GM12878 (cell line): ENCODE data around the gene SNRPE. TPM values are rescaled to one million over a fixed set of nuclear protein-coding genes. Genes with fewer than 3 reads are reported as not detected.

ENCODE experiments used
- ATAC-seq: fragments of 200-7000 bp; cut with Tn5 transposase; 3 replicates; pipeline ENCODE4 v1.9.1; 2020; ENCODE audit warnings: mild to moderate bottlenecking, moderate library complexity
- BruUV-seq: library from RNA; stranded (reverse); fragments of 400-500 nt; replicated peaks from 2 replicates; lab custom pipeline; 2021; lab: Mats Ljungman, UMichigan
- CTCF ChIA-PET: fragments of 300-600 bp; sonication (Branson Sonifier 250); formaldehyde crosslinking; extraction: SDS; loops from one replicate; lab custom pipeline; 2021; ENCODE audit warnings: inconsistent platforms; lab: Yijun Ruan, JAX
- POLR2A ChIA-PET: fragments of 350-600 bp; formaldehyde crosslinking; extraction: SDS; loops from one replicate; lab custom pipeline; 2021; ENCODE audit warnings: inconsistent platforms; lab: Charles Lee
- RAD21 ChIA-PET: fragments of 300-600 bp; sonication (Branson Sonifier 250); formaldehyde crosslinking; loops from one replicate; lab custom pipeline; 2023; ENCODE audit warnings: antibody characterized with exemption; ENCODE audit not compliant: unreplicated experiment; lab: Charles Lee
- SMC1A ChIA-PET: fragments of 300-600 bp; sonication (Branson Sonifier 250); formaldehyde crosslinking; loops from one replicate; lab custom pipeline; 2023; ENCODE audit not compliant: unreplicated experiment, uncharacterized antibody; lab: Charles Lee
- DNase-seq: peaks from one replicate; pipeline ENCODE4 v3.0.0-alpha.2; 2011; ENCODE audit warnings: low read depth, low spot score
- FAIRE-seq: peaks from 3 replicates; lab custom pipeline; 2011; peaks lifted over from hg19 to GRCh38; lab: Jason Lieb, UNC
- H2AFZ ChIP-seq: 2 replicates; pipeline ENCODE4 v1.6.0; 2011; ENCODE audit warnings: low read depth, low read length, control low read depth; ENCODE audit not compliant: control insufficient read depth
- H3K27ac ChIP-seq: 2 replicates; pipeline ENCODE4 v1.5.1; 2011; ENCODE audit warnings: control low read depth; ENCODE audit not compliant: control insufficient read depth, insufficient read depth
- H3K27me3 ChIP-seq, 2 experiments: replicated peaks in 1 of 2; 2 replicates each; pipeline versions ENCODE4 v1.6.0 to v1.6.1; 2011; ENCODE audit warnings: low read length in 1 of 2; ENCODE audit not compliant: control insufficient read depth in 2 of 2, insufficient read depth in 2 of 2
- H3K36me3 ChIP-seq, 2 experiments: 2 replicates each; pipeline ENCODE4 v1.5.1; 2011; ENCODE audit warnings: low read length in 1 of 2; ENCODE audit not compliant: control insufficient read depth in 2 of 2, insufficient read depth in 2 of 2
- H3K4me1 ChIP-seq: 2 replicates; pipeline ENCODE4 v1.6.1; 2011; ENCODE audit warnings: mild to moderate bottlenecking, low read length, moderate library complexity, mixed read lengths; ENCODE audit not compliant: control insufficient read depth, insufficient read depth
- H3K4me2 ChIP-seq: 2 replicates; pipeline ENCODE4 v1.6.0; 2011; ENCODE audit warnings: control low read depth; ENCODE audit not compliant: control insufficient read depth, insufficient read depth
- H3K4me3 ChIP-seq: fragments of 200-600 bp; sonication (generic); 2 replicates; pipeline ENCODE4 v1.5.1; 2016
- H3K79me2 ChIP-seq: 2 replicates; pipeline ENCODE4 v1.6.0; 2011; ENCODE audit warnings: low read length; ENCODE audit not compliant: control insufficient read depth, insufficient read depth
- H3K9ac ChIP-seq: 2 replicates; pipeline ENCODE4 v1.8.0; 2011; ENCODE audit warnings: low read length, control low read depth, mixed read lengths; ENCODE audit not compliant: control insufficient read depth, insufficient read depth
- H3K9me3 ChIP-seq: replicated peaks from 3 replicates; pipeline ENCODE4 v1.5.1; 2011; ENCODE audit warnings: mild to moderate bottlenecking, low read length; ENCODE audit not compliant: control insufficient read depth, insufficient read depth
- H4K20me1 ChIP-seq: 2 replicates; pipeline ENCODE4 v1.6.0; 2011; ENCODE audit not compliant: control insufficient read depth, insufficient read depth
- CHD4 ChIP-seq: fragments of 200-600 bp; sonication (generic); IDR thresholded peaks from 2 replicates; pipeline ENCODE4 v1.6.1; 2016; ENCODE audit warnings: mild to moderate bottlenecking
- CTCF ChIP-seq, 3 experiments: IDR thresholded peaks in 2 of 3; conservative IDR thresholded peaks in 1 of 3; 2 replicates each; pipeline ENCODE4 v1.5.1; 2011; ENCODE audit warnings: low read depth in 3 of 3, low read length in 3 of 3, mild to moderate bottlenecking in 3 of 3, control low read depth in 2 of 3, moderate library complexity in 2 of 3, inconsistent platforms in 1 of 3, mixed read lengths in 1 of 3; ENCODE audit not compliant: control insufficient read depth in 2 of 3, insufficient read depth in 1 of 3; ENCODE audit errors: extremely low read depth in 1 of 3
- EGR1 ChIP-seq, 2 experiments: IDR thresholded peaks; 1 replicate in 1 of 2; 2 replicates in 1 of 2; pipeline ENCODE4 v1.6.1; 2011 to 2012; ENCODE audit warnings: low read depth in 2 of 2, low read length in 2 of 2, borderline replicate concordance in 1 of 2, mild to moderate bottlenecking in 1 of 2, moderate library complexity in 1 of 2
- ETV6 ChIP-seq, 2 experiments: fragments of 450-650 bp in 1 of 2; IDR thresholded peaks in 1 of 2; conservative IDR thresholded peaks in 1 of 2; 2 replicates each; pipeline ENCODE4 v1.6.1; 2014; ENCODE audit warnings: antibody characterized with exemption in 1 of 2, borderline replicate concordance in 1 of 2, low read depth in 1 of 2, mild to moderate bottlenecking in 1 of 2, moderate library complexity in 1 of 2
- HDAC6 ChIP-seq: fragments of 200-600 bp; sonication (generic); IDR thresholded peaks from one replicate; pipeline ENCODE4 v1.8.0; 2017; ENCODE audit warnings: antibody characterized with exemption; ENCODE audit not compliant: unreplicated experiment
- NRF1 ChIP-seq: conservative IDR thresholded peaks from 2 replicates; pipeline ENCODE4 v1.6.1; 2011; ENCODE audit warnings: mild to moderate bottlenecking, low read depth, low read length, improper control_type of control experiment
- REST ChIP-seq: IDR thresholded peaks from 2 replicates; pipeline ENCODE4 v1.6.1; 2012; ENCODE audit warnings: mild to moderate bottlenecking, low read depth, low read length
- WRNIP1 ChIP-seq: IDR thresholded peaks from 2 replicates; pipeline ENCODE4 v1.6.1; 2011; ENCODE audit warnings: low read depth, low read length, improper control_type of control experiment, borderline replicate concordance
- WGBS: methylation state at CpG from one replicate; pipeline ENCODE4 v1.1.6; 2016; ENCODE audit warnings: low lambda C conversion rate; ENCODE audit not compliant: insufficient replicate concordance, insufficient coverage; ENCODE audit errors: missing lambda C conversion rate; 5-methylcytosine and 5-hydroxymethylcytosine counted together
- in situ Hi-C: fragments of 300-500 bp; cut with MboI; formaldehyde crosslinking; loops from 9 replicates; pipeline ENCODE4 v1.14.3; 2018; ENCODE audit warnings: mixed read lengths
- intact Hi-C: fragments of 100-400 bp; cut with micrococcal nuclease; formaldehyde crosslinking; loops from one replicate; pipeline ENCODE4 v1.14.2; 2022; ENCODE audit not compliant: unreplicated experiment
- polyA plus RNA-seq, 11 experiments: library from polyadenylated mRNA; depleted of rRNA in 4 of 11; unstranded in 6 of 11; stranded (reverse) in 5 of 11; fragments of >200 nt; fragmentation: Nextera tagmentation in 4 of 11; fragmentation: Illumina TruSeq in 1 of 11; extraction: Ambion mirVana in 4 of 11; extraction: Trizol in 1 of 11; gene quantifications; 1 replicate in 1 of 11; 2 replicates in 10 of 11; pipeline versions ENCODE4 v1.2.1 to v1.2.3, GENCODE V29; 2011 to 2016; ENCODE audit warnings: inconsistent platforms in 2 of 11, missing spikeins in 2 of 11, low read depth in 1 of 11
- total RNA-seq, 4 experiments: library from RNA; depleted of rRNA in 3 of 4; stranded (reverse); fragments of >200 nt in 3 of 4; fragmentation: Illumina TruSeq in 1 of 4; extraction: Trizol in 1 of 4; gene quantifications; 2 replicates each; pipeline versions ENCODE4 v1.2.1 to v1.2.3, GENCODE V29; 2013 to 2021

SNRPE gene
- total and polyA plus RNA-seq, 10 of the 15 experiments (the other 5 are each of a cell fraction or from before 2014, with no cell fraction given): 109 to 1,384 (median 316) TPM

- Histone ChIP-seq H2AFZ (no peak overlapping the region), H4K20me1 (no peaks in the 10 kb centered on the region), H3K4me3 (no peak overlapping the region), H3K4me1 (no peaks in the 10 kb centered on the region), H3K27ac (no peak overlapping the region)
- FAIRE-seq (no peak), DNase-seq (no peak)
- CTCF ChIA-PET: no interaction called here
- in situ Hi-C loops: no loop called here
- POLR2A ChIA-PET: no interaction called here
- SMC1A ChIA-PET: no interaction called here
- TF ChIP-seq WRNIP1 (no peak), CHD4 (no peak), HDAC6 (no peak), EGR1 (IDR thresholded peaks at IDR 0.05; ENCODE audit: borderline replicate concordance in 1 of 2, low read depth in 2 of 2, low read length in 2 of 2) (no peak), CTCF (IDR thresholded peaks at IDR 0.05 in 2 of 3, conservative IDR thresholded peaks at IDR 0.05 in 1 of 3; ENCODE audit: control insufficient read depth in 2 of 3, extremely low read depth in 1 of 3, insufficient read depth in 1 of 3, low read depth in 3 of 3, low read length in 3 of 3) (no peak), REST (no peak), ETV6 (conservative IDR thresholded peaks at IDR 0.05 in 1 of 2, IDR thresholded peaks at IDR 0.05 in 1 of 2; ENCODE audit: borderline replicate concordance in 1 of 2, low read depth in 1 of 2) (no peak), NRF1 (no peak)
- TF ChIP-seq, all 136 proteins: peak for 0
- Histone ChIP-seq H3K27me3 (no peaks in the 10 kb centered on the region), H3K79me2 (no peaks in the 10 kb centered on the region), H3K9me3 (no peaks in the 10 kb centered on the region; the same call in 1 of the 3 replicates), H3K9ac (no peak overlapping the region), H3K36me3 (no peaks in the 10 kb centered on the region), H3K4me2 (no peak overlapping the region)
- intact Hi-C loops: no loop called here
- RAD21 ChIA-PET: no interaction called here
- no TSS peak for BruUV-seq
- 100% methylated on average over 1 of the region's 2 CpGs for WGBS
- no peak for ATAC-seq
Measured at GRCh38 chr1:203891950-203892349, 30.6 kb downstream of the SNRPE start.
